GM19455 (cell line): ENCODE results near the gene SPNS2.

Experiments used
- ATAC-seq: cut with Tn5 transposase; IDR thresholded peaks from one replicate; pipeline ENCODE4 v1.9.1; 2021; ENCODE audit not compliant: unreplicated experiment

The SPNS2 gene, protein sequence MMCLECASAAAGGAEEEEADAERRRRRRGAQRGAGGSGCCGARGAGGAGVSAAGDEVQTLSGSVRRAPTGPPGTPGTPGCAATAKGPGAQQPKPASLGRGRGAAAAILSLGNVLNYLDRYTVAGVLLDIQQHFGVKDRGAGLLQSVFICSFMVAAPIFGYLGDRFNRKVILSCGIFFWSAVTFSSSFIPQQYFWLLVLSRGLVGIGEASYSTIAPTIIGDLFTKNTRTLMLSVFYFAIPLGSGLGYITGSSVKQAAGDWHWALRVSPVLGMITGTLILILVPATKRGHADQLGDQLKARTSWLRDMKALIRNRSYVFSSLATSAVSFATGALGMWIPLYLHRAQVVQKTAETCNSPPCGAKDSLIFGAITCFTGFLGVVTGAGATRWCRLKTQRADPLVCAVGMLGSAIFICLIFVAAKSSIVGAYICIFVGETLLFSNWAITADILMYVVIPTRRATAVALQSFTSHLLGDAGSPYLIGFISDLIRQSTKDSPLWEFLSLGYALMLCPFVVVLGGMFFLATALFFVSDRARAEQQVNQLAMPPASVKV

DNA sequence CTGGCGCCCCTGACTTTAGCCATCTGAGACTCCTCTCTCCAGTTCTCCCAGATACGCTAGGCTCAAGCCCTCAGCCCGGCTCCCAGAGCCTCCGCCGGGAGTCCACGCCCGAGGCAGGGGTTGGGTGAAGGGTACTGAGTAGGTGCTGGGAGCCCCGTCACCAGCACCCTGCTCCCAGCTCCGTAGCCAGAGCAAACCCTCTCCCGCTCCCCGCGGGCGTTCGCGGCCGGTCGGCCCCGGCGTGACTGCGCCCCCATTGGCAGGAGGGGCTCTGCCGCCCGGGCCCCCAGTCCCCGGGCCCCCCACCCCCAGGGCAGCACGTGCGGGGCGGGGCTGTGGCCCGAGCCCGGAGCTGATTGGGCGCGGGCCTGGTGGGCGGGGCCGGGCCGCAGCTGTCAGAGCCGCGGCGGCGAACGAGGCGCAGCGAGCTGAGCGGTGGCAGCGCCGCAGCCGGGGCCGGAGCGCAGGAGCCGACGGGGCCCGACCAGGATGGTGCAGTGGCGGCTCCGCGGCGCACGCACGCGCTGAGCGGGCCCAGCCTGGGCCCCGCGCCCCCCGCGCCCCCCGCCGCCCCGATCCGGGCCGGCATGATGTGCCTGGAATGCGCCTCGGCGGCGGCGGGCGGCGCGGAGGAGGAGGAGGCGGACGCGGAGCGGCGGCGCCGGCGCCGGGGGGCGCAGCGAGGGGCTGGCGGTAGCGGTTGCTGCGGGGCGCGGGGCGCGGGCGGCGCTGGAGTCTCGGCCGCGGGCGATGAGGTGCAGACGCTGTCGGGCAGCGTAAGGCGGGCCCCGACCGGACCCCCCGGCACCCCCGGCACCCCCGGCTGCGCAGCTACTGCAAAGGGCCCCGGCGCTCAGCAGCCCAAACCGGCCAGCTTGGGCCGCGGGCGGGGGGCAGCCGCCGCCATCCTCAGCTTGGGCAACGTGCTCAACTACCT, at the start of gene SPNS2:
TSS of gene SPNS2 (plus strand) at position 421 of the 937 bp plus-strand sequence. CDS start at position 588, 167 bp downstream.
- no peak for ATAC-seq

DNA sequence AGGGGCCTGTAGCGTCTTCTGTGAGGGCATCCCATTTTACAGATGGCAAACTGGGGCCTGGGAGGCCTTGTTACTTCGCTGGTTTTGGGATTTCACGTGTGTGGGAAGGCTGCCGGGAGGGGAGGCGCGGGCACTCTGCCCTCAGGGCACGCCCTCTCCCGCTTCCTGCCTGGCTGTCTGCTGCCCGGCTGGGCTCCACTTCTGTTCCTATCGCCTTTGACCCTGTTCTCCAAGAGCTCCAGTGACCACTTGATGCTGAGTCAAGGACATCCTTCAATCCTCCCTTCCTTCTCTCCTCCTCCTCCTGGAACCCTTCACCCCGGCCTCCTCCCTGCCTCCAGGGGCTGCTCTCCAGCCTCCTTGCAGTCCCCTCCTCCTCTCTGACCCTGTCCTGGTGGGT, 48.9 kb upstream of the SPNS2 start:
- no peak for ATAC-seq

DNA sequence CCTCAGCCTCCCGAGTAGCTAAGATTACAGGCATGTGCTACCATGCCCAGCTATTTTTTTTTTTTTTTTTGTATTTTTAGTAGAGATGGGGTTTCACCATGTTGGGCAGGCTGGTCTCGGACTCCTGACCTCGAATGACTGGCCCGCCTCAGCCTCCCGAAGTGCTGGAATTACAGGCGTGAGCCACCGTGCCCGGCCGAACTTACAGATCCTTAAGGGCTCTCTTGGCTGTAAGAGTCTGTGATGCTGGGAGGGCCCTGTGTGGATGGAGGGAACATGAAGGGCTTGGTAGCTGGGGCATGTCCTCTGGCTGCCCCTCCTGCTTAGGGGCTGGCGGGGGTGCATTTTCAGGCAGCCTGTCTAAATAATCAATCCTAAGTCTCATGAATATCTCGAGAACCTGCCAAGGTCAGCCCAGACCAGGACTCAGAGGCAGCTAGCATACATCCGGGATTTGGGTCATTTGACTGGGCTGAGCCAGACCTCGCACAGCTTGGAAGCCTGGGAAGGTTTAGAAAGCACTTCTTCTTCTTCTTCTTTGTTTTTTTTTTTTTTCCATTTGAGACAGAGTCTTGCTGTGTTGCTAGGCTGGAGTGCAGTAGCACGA, 47.9 kb upstream of the SPNS2 start:
- ATAC-seq, result no peak

DNA sequence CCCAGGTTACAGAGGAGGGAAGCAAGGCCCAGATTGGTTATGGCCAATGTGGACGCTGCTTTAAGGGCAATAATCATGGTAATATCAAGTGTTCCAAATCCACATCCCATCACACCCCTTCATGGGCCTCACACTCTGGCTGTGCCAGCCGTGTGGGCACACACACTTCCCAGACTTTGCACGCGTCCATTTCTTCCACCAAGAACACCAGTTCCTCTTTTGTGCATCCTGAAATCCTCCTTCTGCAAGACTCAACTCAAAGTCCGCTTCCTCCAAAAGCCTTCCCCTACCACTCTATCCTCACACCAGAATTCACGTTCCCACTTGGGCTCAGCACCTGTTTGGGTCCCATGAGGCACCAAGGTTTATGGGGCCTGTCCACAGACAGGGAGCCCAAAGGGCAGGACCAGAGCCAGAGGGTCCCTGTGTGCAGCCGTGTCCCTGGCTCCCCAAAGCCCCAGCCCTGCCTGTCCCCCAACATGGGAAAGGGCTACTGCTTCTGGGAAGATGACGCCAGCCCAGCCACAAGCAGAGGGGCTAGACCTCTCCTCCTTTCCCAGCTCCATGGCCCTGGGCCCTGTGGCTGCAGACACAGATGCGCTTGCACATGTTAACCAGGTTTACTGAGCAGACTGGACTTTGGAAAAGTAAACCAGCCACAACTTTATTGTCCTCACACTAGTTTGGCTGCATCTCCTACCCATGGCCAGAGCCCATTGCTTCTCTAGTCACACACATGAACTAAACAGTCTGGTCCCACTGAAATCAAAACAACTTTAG, 44.7 kb upstream of the SPNS2 start:
- no peak for ATAC-seq

DNA sequence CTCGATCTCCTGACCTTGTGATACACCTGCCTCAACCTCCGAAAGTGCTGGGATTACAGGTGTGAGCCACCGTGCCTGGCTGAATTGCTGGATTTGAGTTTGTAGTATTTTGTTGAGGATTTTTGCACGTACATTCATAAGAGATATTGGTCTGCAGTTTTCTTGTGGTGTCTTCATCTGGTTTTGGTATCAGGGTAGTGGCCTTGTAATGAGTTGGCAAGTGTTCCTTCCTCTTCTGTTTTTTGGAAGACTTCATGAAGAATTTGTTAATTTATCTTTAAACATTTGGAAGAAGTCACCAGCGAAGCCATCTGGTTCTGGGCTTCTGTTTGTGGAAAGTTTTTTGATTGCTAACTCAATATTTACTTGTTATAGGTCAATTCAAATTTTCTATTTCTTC, 38.0 kb upstream of the SPNS2 start:
- ATAC-seq, result no peak

DNA sequence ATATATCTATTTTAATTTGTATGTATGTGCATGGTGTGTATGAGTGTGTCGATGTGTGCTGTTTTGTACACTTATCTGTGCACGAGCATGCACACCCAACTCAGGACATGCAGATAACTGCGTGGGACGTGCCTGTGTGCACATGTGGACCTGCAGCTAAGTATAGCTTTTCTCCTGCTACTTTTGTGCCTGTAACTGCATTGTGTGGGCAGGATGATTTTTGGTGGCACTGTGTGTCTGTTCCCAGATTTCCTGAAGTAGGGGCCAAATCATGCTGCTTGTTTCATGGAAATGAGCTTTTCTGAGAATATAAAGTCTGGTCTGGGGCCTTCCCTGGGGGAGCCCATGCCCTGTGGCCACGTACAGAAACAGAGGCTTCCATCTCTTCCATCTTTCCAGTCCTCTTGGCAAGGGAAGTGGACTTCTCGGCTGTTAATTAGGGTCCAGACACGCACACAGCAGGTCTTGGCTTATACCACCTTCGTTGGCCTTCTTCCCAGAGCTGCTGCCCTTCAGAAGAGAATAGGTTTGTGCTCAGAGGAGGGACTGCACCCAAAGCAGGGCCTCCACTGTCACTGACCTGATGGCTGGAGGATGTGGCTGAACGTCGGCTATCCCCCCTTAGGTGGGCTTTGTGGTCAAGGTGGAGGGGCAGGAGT, 34.7 kb upstream of the SPNS2 start:
- ATAC-seq, result no peak

DNA sequence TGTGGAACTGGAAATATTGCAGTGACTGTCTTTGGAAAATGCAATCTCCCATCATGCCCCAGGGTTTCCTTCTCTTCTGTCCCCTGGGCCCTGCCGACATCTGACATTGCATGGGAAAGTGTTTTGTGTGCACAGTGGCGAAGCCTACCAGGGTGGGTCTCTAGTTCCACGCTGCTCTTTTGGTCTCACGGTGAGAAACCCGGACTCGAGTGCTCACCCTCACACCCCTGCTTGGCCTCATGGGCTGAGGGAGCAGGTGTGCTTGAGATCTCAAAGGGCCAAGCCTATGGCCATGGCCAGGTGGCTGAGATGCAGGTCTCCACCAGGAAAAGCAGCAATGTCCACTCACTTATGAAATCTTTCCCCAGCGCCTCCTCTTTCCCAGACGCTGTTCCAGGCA, 32.9 kb upstream of the SPNS2 start:
- ATAC-seq, result no peak

DNA sequence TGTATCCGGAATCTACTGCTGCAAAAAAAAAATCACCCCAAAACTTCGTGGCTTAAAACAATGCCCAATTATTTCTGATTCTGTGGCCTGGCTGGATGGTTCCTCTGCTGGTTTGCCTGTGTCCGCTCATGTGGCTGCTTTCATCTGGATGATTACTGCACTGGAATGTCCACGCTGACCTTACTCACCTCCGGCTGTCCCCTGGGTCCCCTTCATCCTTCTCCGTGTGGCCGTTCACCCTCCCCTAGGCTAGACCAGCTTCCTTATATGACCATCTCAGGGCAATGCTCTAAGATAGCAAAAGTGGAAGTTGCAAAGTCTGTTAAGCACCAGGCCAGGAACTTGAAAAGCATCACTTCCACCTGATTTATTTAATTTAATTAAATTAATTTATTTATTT, 31.4 kb upstream of the SPNS2 start:
- ATAC-seq, result no peak

DNA sequence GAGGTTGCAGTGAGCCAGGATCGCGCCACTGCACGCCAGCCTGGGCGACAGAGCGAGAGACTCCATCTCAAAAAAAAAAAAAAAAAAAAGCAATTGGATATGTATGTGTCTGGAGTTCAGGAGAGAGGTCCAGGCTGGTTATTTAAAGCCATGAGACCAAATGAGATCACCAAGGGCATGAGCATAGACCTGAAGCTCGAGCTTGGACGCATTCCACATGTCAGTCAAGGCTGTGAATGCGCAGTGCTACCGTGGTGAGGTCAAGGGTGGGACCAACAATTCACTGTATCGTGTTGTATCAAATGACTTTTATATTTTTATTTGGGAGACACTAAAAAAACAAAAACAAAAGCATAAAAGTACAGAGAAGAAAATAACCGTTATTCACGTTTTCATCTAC, 29.1 kb upstream of the SPNS2 start:
- no peak for ATAC-seq

DNA sequence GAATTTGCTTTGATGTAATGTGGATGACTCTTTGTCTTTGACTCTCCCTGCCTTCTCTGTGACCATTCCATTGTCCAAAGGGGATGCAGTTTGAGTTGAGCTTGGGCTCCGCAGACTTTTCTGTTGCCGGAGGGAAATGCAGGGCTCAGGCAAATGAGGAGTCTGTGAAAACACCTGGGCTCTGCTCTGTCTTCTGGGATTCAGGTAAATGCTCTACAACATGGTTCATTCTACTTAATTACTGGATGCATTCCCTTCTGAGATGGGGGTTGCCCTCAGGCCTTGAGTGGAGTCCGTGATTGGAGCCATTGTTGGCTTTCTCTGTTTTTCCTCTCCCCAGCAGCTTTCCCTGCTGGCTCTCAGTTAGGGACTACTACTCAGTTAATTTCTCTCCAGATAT, 26.4 kb upstream of the SPNS2 start:
- ATAC-seq, result no peak

DNA sequence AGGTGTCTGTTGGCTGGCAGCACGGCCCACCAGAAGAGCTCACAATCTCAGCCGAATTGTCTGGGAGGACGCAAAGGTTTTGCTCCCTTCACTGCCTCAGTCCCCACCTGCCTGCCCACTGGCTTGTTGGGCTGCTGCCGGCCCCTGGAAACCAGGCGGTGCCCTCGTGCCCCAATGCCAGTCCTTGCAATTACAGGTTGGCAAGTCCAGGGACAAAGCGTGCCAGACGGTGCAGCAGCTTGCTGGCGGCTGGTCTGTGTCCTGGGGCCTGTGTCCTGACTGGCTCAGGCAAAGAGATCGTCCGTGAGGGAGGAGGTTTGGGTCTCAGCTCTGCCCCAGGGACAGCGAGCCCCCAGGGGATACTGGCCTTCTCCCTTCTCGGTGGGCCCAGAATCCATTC, 24.6 kb upstream of the SPNS2 start:
- no peak for ATAC-seq

DNA sequence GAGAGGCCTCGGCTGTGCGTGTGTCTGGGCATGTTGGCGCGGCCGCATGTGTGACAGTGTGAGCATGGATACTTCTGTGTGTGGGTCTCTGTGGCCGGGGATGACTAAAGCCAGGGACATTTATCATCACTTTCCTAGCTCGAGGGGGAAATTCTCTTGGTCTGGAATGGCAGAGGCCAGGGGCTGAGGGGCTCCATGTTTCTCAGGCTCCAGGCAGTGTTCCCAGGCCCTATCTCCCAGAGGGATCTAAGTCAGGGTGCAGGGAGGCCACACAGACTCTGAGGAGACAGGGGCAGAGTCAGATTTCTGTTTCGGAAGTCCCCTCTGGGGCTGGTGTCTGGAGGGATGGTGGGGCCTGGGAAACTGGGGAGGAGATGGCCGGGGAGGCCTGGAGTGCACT, 23.7 kb upstream of the SPNS2 start:
- no peak for ATAC-seq

DNA sequence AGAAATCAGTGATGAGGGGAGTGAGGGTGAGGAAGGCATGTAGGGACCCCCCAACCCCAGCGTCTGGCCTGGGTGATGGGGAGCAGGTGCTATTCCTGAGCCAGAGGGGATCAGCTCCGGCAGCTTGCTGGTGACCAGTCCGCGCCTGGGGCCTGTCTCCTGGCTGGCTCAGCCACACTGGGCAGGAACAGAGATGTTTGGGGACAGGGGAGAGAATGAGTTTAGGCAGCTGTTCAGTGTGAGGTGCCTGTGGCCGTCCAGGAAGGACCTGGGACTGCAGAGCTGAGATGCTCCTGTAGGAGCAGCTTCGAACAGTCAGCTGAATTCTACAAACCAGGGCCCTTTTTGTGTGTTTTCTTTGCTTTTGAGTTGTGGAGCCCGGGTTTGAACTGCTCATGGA, 23.2 kb upstream of the SPNS2 start:
- ATAC-seq, result no peak

DNA sequence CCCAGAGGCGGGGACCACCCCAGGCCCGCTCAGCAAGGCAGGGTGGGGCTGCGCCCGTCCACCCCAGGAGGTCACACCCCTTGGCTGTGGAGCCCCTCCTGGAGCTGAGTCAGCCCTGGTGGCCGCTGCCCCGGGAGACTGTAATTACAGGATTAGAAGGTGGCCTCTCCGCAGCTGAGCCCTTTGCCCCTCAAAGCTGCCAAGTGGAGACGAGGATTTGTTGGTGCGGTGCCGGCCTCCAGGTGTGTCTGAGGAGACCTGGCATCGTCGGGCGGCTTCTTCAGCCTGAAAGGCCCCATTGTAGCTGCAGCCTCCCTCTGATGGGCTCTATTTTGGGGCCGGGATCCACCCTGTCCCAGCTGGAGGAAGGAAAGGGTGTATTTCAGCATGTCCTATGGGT, 22.7 kb upstream of the SPNS2 start:
- ATAC-seq, result no peak

DNA sequence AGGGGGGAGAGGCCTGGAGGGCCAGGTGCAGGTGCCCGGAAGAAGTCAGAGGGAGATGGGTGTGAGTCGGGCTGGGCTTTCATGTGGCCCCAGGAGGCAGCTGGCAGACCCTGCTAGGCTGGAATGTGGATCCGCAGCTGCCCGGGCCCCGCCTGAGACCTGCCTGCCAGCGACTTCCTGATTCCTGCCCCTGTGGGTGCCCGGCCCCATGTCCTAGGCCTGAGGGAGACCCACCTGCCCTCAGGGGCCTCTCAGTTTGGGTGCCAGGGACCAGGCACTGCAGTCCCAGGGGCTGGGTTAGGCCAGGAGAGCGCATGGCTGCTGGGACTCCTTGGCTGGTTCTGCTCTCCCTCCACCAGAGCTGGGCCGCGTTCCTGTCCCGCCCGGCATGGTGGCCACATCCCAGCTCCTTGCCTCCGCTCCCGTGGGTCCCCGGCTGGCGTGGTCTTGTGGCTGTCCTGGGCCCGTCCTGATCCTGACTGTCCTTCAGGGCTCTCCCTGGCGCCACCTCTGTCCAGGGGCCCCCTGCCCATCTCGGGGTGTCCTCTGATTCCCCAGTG, 22.1 kb upstream of the SPNS2 start:
- no peak for ATAC-seq

DNA sequence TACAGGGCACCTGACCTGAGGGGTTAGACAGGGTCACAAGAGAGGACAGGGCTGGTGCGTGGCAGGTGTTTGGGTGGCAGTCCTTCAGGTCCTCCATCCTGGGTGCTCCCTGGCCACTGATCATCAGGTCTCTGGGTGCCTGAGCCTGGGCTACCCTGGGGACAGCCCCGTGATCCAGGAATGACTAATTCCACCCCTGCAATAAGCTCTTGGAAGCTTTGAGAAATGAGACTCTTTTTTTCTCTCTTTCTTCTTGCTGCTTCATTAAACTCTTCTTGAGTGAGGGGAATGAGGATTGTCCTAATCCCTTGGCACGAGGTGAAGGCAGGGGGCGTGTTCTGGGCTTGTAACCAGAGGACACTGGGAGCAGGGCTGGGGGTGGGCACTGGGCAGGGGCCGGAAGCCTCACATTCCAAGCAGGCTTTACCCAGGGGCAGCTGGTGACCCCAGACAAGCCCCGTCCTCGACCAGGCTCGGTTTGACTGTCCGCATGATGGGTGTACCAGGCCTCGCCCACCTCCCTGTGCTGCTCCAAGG, 21.4 kb upstream of the SPNS2 start:
- ATAC-seq, result no peak

DNA sequence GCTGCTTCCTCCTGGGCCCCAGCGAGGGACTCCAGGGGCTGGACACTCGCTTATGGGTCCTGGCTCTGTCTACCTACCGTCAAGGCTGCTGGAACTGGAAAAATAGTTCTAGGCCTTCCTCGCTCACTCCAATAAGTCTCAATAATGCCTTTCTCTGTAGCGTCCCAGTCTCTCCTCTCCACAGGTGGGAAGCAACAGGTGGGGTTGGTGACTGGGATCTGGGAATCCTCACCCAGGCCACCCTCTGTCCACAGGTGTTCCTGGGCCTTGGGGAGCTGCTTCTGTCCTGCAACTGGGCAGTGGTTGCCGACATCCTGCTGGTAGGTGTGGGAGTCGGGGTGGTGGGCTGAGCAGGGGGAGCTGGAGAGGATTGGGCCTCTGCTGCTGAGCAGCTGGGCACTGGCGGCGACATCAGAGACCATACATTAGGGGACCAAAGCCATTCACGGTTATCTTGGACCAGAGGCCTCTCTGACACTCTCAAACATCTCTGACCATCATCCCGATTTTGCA, 20.3 kb upstream of the SPNS2 start:
- ATAC-seq, result no peak

DNA sequence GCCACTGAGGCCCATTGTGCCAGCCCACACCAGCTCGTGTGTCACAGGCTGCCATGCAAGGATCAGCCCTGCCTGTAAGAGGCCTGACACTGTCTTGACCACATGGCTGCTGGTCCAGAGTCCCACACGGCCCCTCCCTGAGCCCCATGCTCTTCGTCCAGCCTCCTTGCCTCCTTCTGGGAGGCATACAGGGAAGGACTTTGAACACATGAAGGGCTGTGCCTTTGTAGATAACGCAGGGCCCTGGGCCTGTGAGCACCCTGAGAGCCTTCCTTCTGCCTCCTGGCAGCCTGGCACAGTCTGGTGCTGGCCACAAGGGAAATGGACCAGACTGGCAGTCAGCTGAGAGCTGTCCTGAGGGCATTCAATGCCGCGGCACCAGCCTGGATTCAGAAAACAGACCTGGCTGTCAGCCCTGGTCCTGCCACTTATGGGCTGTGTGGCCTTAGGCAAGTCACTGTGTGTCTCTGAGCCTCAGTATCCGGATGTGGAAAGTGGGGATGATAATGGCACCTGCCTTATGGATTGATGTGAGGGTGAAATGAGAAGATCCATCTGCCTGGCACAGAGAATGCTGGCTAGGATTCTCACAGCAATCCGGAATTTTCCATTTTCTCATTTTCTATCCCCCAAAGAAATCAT, 19.2 kb upstream of the SPNS2 start:
- ATAC-seq, result no peak
